Measurements from ENCODE around the gene MED15. TPM values are rescaled to one million over a fixed set of nuclear protein-coding genes. Genes with fewer than 3 reads are reported as not detected.

Gene MED15
- total and polyA plus RNA-seq, 2 experiments from 2014 or later, result 29.2 to 43.5 TPM

DNA sequence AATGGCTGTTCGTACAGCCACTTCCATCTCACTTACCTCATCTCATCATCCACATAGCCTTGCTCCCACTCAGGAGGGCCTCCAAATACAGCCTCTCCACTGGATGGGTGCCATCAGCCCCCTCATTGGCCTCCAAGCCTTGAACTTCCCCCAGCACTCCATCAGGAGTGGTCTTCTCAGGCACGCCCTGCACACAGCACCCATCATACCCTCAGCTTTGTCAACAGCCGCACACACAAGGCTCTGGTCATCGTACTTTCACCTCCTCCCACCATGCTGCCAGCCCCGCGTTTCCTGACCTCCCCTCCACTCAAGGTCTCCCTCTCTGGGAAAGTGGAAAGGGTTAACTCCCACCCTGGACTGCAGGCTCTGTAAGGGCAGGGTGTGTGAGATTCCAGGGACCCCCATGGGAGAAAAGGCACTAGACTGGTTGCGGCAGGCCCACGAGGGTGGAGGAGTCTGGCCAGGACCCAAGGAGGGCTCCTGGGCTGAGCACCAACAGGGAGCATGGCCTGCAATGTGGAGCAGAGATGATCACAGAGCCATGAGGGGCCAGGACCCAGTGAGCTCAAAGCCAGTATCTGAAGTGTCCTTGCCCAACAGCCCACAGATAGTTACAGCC, 48.8 kb upstream of the MED15 start:
- Mint-ChIP-seq H3K36me3 (ENCODE audit: low read depth) (peaks cover 3% of the 10 kb centered on the region; the same call in 1 of the 3 replicates), H3K4me1 (peaks cover 24% of the 10 kb centered on the region), H3K9me3 (no peaks in the 10 kb centered on the region), H3K27me3 (ENCODE audit: insufficient read depth, low read depth, poor library complexity) (peaks cover 15% of the 10 kb centered on the region), H3K27ac (no peak overlapping the region), H3K4me3 (no peak overlapping the region)
- H3K4me3 ChIP-seq, result no peak overlapping the region
- peaks cover 4% of the 10 kb centered on the region; the same call in 1 of the 2 replicates for H3K27me3 ChIP-seq (ENCODE audit: insufficient read depth)
- no peak overlapping the region for H2AFZ ChIP-seq
- no peak overlapping the region for H3K27ac ChIP-seq (ENCODE audit: low read depth)
- no peak overlapping the region for H3K4me2 ChIP-seq
- no peaks in the 10 kb centered on the region for H3K36me3 ChIP-seq (ENCODE audit: insufficient read depth)
- TF ChIP-seq JUNB (IDR thresholded peaks at IDR 0.05; ENCODE audit: unreplicated experiment) (no peak), NANOG (IDR thresholded peaks at IDR 0.05; ENCODE audit: borderline replicate concordance) (no peak), POLR2AphosphoS5 (IDR thresholded peaks at IDR 0.05; ENCODE audit: low read depth) (no peak), ZNF114 (CRISPR knock-in tag; IDR thresholded peaks at IDR 0.05) (no peak), CREB1 (CRISPR knock-in tag; IDR thresholded peaks at IDR 0.05; ENCODE audit: low read depth) (no peak), STAT1 (IDR thresholded peaks at IDR 0.05; ENCODE audit: unreplicated experiment) (no peak), EZH2 (IDR thresholded peaks at IDR 0.05; ENCODE audit: low read depth, unreplicated experiment) (no peak)
- TF ChIP-seq, protein P1, sequence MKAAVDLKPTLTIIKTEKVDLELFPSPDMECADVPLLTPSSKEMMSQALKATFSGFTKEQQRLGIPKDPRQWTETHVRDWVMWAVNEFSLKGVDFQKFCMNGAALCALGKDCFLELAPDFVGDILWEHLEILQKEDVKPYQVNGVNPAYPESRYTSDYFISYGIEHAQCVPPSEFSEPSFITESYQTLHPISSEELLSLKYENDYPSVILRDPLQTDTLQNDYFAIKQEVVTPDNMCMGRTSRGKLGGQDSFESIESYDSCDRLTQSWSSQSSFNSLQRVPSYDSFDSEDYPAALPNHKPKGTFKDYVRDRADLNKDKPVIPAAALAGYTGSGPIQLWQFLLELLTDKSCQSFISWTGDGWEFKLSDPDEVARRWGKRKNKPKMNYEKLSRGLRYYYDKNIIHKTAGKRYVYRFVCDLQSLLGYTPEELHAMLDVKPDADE (IDR thresholded peaks at IDR 0.05), result no peak
- TF ChIP-seq, protein P2, sequence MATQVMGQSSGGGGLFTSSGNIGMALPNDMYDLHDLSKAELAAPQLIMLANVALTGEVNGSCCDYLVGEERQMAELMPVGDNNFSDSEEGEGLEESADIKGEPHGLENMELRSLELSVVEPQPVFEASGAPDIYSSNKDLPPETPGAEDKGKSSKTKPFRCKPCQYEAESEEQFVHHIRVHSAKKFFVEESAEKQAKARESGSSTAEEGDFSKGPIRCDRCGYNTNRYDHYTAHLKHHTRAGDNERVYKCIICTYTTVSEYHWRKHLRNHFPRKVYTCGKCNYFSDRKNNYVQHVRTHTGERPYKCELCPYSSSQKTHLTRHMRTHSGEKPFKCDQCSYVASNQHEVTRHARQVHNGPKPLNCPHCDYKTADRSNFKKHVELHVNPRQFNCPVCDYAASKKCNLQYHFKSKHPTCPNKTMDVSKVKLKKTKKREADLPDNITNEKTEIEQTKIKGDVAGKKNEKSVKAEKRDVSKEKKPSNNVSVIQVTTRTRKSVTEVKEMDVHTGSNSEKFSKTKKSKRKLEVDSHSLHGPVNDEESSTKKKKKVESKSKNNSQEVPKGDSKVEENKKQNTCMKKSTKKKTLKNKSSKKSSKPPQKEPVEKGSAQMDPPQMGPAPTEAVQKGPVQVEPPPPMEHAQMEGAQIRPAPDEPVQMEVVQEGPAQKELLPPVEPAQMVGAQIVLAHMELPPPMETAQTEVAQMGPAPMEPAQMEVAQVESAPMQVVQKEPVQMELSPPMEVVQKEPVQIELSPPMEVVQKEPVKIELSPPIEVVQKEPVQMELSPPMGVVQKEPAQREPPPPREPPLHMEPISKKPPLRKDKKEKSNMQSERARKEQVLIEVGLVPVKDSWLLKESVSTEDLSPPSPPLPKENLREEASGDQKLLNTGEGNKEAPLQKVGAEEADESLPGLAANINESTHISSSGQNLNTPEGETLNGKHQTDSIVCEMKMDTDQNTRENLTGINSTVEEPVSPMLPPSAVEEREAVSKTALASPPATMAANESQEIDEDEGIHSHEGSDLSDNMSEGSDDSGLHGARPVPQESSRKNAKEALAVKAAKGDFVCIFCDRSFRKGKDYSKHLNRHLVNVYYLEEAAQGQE (IDR thresholded peaks at IDR 0.05; ENCODE audit: unreplicated experiment), result no peak
- TF ChIP-seq, protein P3, sequence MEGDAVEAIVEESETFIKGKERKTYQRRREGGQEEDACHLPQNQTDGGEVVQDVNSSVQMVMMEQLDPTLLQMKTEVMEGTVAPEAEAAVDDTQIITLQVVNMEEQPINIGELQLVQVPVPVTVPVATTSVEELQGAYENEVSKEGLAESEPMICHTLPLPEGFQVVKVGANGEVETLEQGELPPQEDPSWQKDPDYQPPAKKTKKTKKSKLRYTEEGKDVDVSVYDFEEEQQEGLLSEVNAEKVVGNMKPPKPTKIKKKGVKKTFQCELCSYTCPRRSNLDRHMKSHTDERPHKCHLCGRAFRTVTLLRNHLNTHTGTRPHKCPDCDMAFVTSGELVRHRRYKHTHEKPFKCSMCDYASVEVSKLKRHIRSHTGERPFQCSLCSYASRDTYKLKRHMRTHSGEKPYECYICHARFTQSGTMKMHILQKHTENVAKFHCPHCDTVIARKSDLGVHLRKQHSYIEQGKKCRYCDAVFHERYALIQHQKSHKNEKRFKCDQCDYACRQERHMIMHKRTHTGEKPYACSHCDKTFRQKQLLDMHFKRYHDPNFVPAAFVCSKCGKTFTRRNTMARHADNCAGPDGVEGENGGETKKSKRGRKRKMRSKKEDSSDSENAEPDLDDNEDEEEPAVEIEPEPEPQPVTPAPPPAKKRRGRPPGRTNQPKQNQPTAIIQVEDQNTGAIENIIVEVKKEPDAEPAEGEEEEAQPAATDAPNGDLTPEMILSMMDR (conservative IDR thresholded peaks at IDR 0.05; ENCODE audit: low read depth in 2 of 2), result no peak
- TF ChIP-seq, protein P4, sequence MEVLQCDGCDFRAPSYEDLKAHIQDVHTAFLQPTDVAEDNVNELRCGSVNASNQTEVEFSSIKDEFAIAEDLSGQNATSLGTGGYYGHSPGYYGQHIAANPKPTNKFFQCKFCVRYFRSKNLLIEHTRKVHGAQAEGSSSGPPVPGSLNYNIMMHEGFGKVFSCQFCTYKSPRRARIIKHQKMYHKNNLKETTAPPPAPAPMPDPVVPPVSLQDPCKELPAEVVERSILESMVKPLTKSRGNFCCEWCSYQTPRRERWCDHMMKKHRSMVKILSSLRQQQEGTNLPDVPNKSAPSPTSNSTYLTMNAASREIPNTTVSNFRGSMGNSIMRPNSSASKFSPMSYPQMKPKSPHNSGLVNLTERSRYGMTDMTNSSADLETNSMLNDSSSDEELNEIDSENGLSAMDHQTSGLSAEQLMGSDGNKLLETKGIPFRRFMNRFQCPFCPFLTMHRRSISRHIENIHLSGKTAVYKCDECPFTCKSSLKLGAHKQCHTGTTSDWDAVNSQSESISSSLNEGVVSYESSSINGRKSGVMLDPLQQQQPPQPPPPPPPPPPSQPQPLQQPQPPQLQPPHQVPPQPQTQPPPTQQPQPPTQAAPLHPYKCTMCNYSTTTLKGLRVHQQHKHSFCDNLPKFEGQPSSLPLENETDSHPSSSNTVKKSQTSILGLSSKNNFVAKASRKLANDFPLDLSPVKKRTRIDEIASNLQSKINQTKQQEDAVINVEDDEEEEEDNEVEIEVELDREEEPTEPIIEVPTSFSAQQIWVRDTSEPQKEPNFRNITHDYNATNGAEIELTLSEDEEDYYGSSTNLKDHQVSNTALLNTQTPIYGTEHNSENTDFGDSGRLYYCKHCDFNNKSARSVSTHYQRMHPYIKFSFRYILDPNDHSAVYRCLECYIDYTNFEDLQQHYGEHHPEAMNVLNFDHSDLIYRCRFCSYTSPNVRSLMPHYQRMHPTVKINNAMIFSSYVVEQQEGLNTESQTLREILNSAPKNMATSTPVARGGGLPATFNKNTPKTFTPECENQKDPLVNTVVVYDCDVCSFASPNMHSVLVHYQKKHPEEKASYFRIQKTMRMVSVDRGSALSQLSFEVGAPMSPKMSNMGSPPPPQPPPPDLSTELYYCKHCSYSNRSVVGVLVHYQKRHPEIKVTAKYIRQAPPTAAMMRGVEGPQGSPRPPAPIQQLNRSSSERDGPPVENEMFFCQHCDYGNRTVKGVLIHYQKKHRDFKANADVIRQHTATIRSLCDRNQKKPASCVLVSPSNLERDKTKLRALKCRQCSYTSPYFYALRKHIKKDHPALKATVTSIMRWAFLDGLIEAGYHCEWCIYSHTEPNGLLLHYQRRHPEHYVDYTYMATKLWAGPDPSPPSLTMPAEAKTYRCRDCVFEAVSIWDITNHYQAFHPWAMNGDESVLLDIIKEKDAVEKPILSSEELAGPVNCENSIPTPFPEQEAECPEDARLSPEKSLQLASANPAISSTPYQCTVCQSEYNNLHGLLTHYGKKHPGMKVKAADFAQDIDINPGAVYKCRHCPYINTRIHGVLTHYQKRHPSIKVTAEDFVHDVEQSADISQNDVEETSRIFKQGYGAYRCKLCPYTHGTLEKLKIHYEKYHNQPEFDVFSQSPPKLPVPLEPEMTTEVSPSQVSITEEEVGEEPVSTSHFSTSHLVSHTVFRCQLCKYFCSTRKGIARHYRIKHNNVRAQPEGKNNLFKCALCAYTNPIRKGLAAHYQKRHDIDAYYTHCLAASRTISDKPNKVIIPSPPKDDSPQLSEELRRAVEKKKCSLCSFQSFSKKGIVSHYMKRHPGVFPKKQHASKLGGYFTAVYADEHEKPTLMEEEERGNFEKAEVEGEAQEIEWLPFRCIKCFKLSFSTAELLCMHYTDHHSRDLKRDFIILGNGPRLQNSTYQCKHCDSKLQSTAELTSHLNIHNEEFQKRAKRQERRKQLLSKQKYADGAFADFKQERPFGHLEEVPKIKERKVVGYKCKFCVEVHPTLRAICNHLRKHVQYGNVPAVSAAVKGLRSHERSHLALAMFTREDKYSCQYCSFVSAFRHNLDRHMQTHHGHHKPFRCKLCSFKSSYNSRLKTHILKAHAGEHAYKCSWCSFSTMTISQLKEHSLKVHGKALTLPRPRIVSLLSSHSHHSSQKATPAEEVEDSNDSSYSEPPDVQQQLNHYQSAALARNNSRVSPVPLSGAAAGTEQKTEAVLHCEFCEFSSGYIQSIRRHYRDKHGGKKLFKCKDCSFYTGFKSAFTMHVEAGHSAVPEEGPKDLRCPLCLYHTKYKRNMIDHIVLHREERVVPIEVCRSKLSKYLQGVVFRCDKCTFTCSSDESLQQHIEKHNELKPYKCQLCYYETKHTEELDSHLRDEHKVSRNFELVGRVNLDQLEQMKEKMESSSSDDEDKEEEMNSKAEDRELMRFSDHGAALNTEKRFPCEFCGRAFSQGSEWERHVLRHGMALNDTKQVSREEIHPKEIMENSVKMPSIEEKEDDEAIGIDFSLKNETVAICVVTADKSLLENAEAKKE (CRISPR knock-in tag; IDR thresholded peaks at IDR 0.05), result no peak
- H4K20me1 ChIP-seq (replicated peaks; ENCODE audit: insufficient read depth), result no peaks in the 10 kb centered on the region
- peaks cover 2% of the 10 kb centered on the region; the same call in 1 of the 2 replicates for H3K4me1 ChIP-seq (ENCODE audit: insufficient read depth)
- DNase-seq (ENCODE audit: low spot score) (no peak), ATAC-seq (no peak)
- no peaks in the 10 kb centered on the region for H3K9me2 ChIP-seq (ENCODE audit: insufficient read depth)
- H3K79me2 ChIP-seq (replicated peaks; ENCODE audit: insufficient read depth), result no peaks in the 10 kb centered on the region
- no peaks in the 10 kb centered on the region for H3F3A ChIP-seq (replicated peaks; ENCODE audit: low read depth)
